HepG2 (cell line): ENCODE data around the gene BMERB1. TPM values are rescaled to one million over a fixed set of nuclear protein-coding genes. Genes with fewer than 3 reads are reported as not detected.

Source experiments
- ATAC-seq: fragments of 200-7000 bp; cut with Tn5 transposase; 3 replicates; pipeline ENCODE4 v1.9.1; 2020; ENCODE audit warnings: mild to moderate bottlenecking, moderate library complexity
- Bru-seq: library from RNA; stranded (reverse); fragments of 400-500 nt; gene quantifications from one replicate; lab custom pipeline; 2021; lab: Mats Ljungman, UMichigan
- BruChase-seq, 2 experiments: library from RNA; stranded (reverse); fragments of 400-500 nt; gene quantifications; one replicate each; lab custom pipeline; 2021; lab: Mats Ljungman, UMichigan
- BruUV-seq: library from RNA; stranded (reverse); fragments of 400-500 nt; replicated peaks from 2 replicates; lab custom pipeline; 2021; lab: Mats Ljungman, UMichigan
- CTCF ChIA-PET: fragments of 300-600 bp; formaldehyde crosslinking; extraction: SDS; loops from one replicate; lab custom pipeline; 2021; ENCODE audit warnings: low total read pairs, inconsistent platforms, low intra/inter-chr PET ratio; lab: Yijun Ruan, JAX
- POLR2A ChIA-PET: fragments of 350-600 bp; sonication (Branson Sonifier 250); formaldehyde crosslinking; loops from one replicate; lab custom pipeline; 2020; ENCODE audit warnings: antibody characterized with exemption, inconsistent platforms; lab: Yijun Ruan, JAX
- DNase-seq: peaks from one replicate; pipeline ENCODE4 v3.0.0-alpha.2; 2015; ENCODE audit warnings: low spot score
- FAIRE-seq: peaks from 3 replicates; lab custom pipeline; 2011; peaks lifted over from hg19 to GRCh38; lab: Jason Lieb, UNC
- H2AFZ ChIP-seq: one replicate; pipeline ENCODE4 v1.6.1; 2011; ENCODE audit warnings: low read length, inconsistent platforms
- H3K27ac ChIP-seq: fragments of 300-600 bp; 3 replicates; pipeline ENCODE4 v1.8.0; 2011; ENCODE audit warnings: mixed run types, mild to moderate bottlenecking, mixed read lengths, low read length, inconsistent platforms; ENCODE audit not compliant: insufficient read depth; ENCODE audit errors: extremely low read length
- H3K27me3 ChIP-seq, 2 experiments: fragments of 200-600 bp in 1 of 2; 2 replicates in 1 of 2; 3 replicates in 1 of 2; pipeline versions ENCODE4 v1.6.0 to v1.8.0; 2011; ENCODE audit warnings: low read length in 2 of 2, mild to moderate bottlenecking in 2 of 2, moderate library complexity in 2 of 2, inconsistent platforms in 1 of 2; ENCODE audit not compliant: insufficient read depth in 2 of 2, control insufficient read depth in 1 of 2
- H3K36me3 ChIP-seq, 2 experiments: fragments of 200-600 bp in 1 of 2; replicated peaks in 1 of 2; 2 replicates in 1 of 2; 3 replicates in 1 of 2; pipeline versions ENCODE4 v1.5.1 to v1.8.0; 2011; ENCODE audit warnings: low read length in 2 of 2, inconsistent platforms in 1 of 2; ENCODE audit not compliant: insufficient read depth in 2 of 2, control insufficient read depth in 1 of 2
- H3K4me1 ChIP-seq: 2 replicates; pipeline ENCODE4 v1.5.1; 2012; ENCODE audit warnings: low read length, inconsistent platforms; ENCODE audit not compliant: insufficient read depth
- H3K4me2 ChIP-seq: 2 replicates; pipeline ENCODE4 v1.6.0; 2011; ENCODE audit warnings: low read depth, low read length, inconsistent platforms
- H3K4me3 ChIP-seq, 3 experiments: fragments of 200-600 bp in 1 of 3; sonication (generic), shearing (Covaris generic) in 1 of 3; replicated peaks in 1 of 3; 2 replicates each; pipeline ENCODE4 v1.5.1; 2011 to 2016; ENCODE audit warnings: low read length in 3 of 3, inconsistent platforms in 2 of 3, low read depth in 2 of 3, mild to moderate bottlenecking in 2 of 3, control low read depth in 1 of 3, mixed read lengths in 1 of 3; ENCODE audit not compliant: insufficient read depth in 1 of 3
- H3K79me2 ChIP-seq: one replicate; pipeline ENCODE4 v1.6.1; 2011; ENCODE audit warnings: low read length, inconsistent platforms; ENCODE audit not compliant: insufficient read depth
- H3K9ac ChIP-seq: 2 replicates; pipeline ENCODE4 v1.6.0; 2011; ENCODE audit warnings: mild to moderate bottlenecking, low read depth, low read length, inconsistent platforms; ENCODE audit not compliant: insufficient read depth
- H3K9me3 ChIP-seq: 2 replicates; pipeline ENCODE4 v1.5.1; 2012; ENCODE audit warnings: mild to moderate bottlenecking, low read length
- H4K20me1 ChIP-seq: 2 replicates; pipeline ENCODE4 v1.6.0; 2011; ENCODE audit warnings: inconsistent platforms, mild to moderate bottlenecking, low read length, moderate library complexity; ENCODE audit not compliant: insufficient read depth
- EED ChIP-seq: sonication (generic); formaldehyde crosslinking; IDR thresholded peaks from 2 replicates; pipeline ENCODE4 v1.5.0; 2020; ENCODE audit warnings: mild to moderate bottlenecking, missing genetic modification reagents
- HNRNPLL ChIP-seq: fragments of 200-400 bp; formaldehyde crosslinking; IDR thresholded peaks from 2 replicates; pipeline ENCODE4 v1.6.1; 2017; ENCODE audit warnings: mild to moderate bottlenecking, low read depth, low read length; ENCODE audit not compliant: poor library complexity, severe bottlenecking
- HOXA3 ChIP-seq: sonication (generic); formaldehyde crosslinking; IDR thresholded peaks from 2 replicates; pipeline ENCODE4 v1.5.0; 2020; ENCODE audit warnings: missing genetic modification reagents
- PHF8 ChIP-seq: sonication (generic); formaldehyde crosslinking; IDR thresholded peaks from 2 replicates; pipeline ENCODE4 v1.5.0; 2020; ENCODE audit warnings: missing genetic modification reagents
- PITX1 ChIP-seq: sonication (generic); formaldehyde crosslinking; IDR thresholded peaks from 2 replicates; pipeline ENCODE4 v1.5.1; 2020; ENCODE audit warnings: mild to moderate bottlenecking, missing genetic modification reagents
- SNAI1 ChIP-seq: sonication (generic); formaldehyde crosslinking; IDR thresholded peaks from 2 replicates; pipeline ENCODE4 v1.5.0; 2020; ENCODE audit warnings: mild to moderate bottlenecking, missing genetic modification reagents, borderline replicate concordance
- ZNF224 ChIP-seq: sonication (generic); formaldehyde crosslinking; IDR thresholded peaks from 2 replicates; pipeline ENCODE4 v1.5.0; 2020; ENCODE audit warnings: mild to moderate bottlenecking, missing genetic modification reagents
- ZZZ3 ChIP-seq: sonication (generic); formaldehyde crosslinking; IDR thresholded peaks from 2 replicates; pipeline ENCODE4 v1.4.0; 2020; ENCODE audit warnings: missing genetic modification reagents, mild to moderate bottlenecking, borderline replicate concordance
- WGBS: methylation state at CpG from one replicate; pipeline ENCODE4 v1.1.6; 2017; ENCODE audit warnings: low lambda C conversion rate; 5-methylcytosine and 5-hydroxymethylcytosine counted together
- in situ Hi-C: cut with HindIII; loops from 2 replicates; pipeline ENCODE4 v1.10.0; 2017; ENCODE audit warnings: low pct_unique_long_range_greater_than_20kb; ENCODE audit not compliant: extremely low pct_ligation_motif_present
- intact Hi-C: fragments of 100-400 bp; cut with micrococcal nuclease; formaldehyde crosslinking; loops from one replicate; pipeline ENCODE4 v1.10.0; 2022; ENCODE audit not compliant: unreplicated experiment
- long read RNA-seq, 2 experiments: library from RNA in 1 of 2; library from polyadenylated mRNA in 1 of 2; stranded (forward) in 1 of 2; unstranded in 1 of 2; transcript quantifications; one replicate each; pipeline ENCODE4 v2.0.0, GENCODE V29; 2019 to 2022
- polyA minus RNA-seq, 3 experiments: library from RNA; depleted of rRNA, polyadenylated mRNA; stranded (reverse); fragments of >200 nt; gene quantifications; 2 replicates each; pipeline ENCODE4 v1.2.3, GENCODE V29; 2011; ENCODE audit warnings: low replicate concordance in 1 of 3
- polyA plus RNA-seq, 8 experiments: library from polyadenylated mRNA; depleted of rRNA in 3 of 8; stranded (reverse) in 7 of 8; unstranded in 1 of 8; fragments of >200 nt; fragmentation: Illumina TruSeq in 4 of 8; extraction: Trizol in 4 of 8; gene quantifications; 2 replicates each; pipeline versions ENCODE4 v1.2.1 to v1.2.3, GENCODE V29; 2011 to 2016; ENCODE audit warnings: low read depth in 4 of 8, missing spikeins in 1 of 8, mixed read lengths in 1 of 8; ENCODE audit not compliant: insufficient read depth in 1 of 8
- total RNA-seq, 5 experiments: library from RNA; depleted of rRNA; stranded (reverse); fragments of >200 nt; fragmentation: Illumina TruSeq; extraction: Trizol; gene quantifications; 2 replicates each; pipeline ENCODE4 v1.2.3, GENCODE V29; 2016; ENCODE audit warnings: low read depth in 1 of 5
- TF ChIP-seq, protein P1 (sequence below), 2 experiments: fragments of 450-650 bp in 1 of 2; sonication (generic) in 1 of 2; formaldehyde crosslinking in 1 of 2; IDR thresholded peaks; 2 replicates each; pipeline versions ENCODE4 v1.6.1 to v1.8.0; 2016 to 2022; ENCODE audit warnings: antibody characterized with exemption in 1 of 2, mild to moderate bottlenecking in 1 of 2, missing genetic modification reagents in 1 of 2

BMERB1 gene
- total RNA-seq (2016; rRNA removed; fragmentation: Illumina TruSeq; extraction: Trizol) (1.2 and 1.4 TPM in 2 replicates), polyA plus RNA-seq (2011; rRNA removed) (1.4 and 2.5 TPM in 2 replicates), polyA minus RNA-seq (2011; rRNA and poly(A)+ RNA removed; ENCODE audit: low replicate concordance) (2.4 and 7.1 TPM in 2 replicates), Bru-seq, nascent RNA (percentile 26 among the genes with signal in this experiment), BruChase-seq, experiment 1, labeled RNA remaining after a 6-hour chase (percentile 30 among the genes with signal in this experiment), BruChase-seq, experiment 2, labeled RNA remaining after a 2-hour chase (percentile 24 among the genes with signal in this experiment)
- 0.71 and 1.0 TPM in 2 replicates for total RNA-seq (2016; cell fraction: cytosol; rRNA removed; fragmentation: Illumina TruSeq; extraction: Trizol; ENCODE audit: low read depth)
- 0.69 and 0.79 TPM in 2 replicates for total RNA-seq (2016; cell fraction: insoluble cytoplasmic fraction; rRNA removed; fragmentation: Illumina TruSeq; extraction: Trizol)
- total RNA-seq (2016; cell fraction: membrane; rRNA removed; fragmentation: Illumina TruSeq; extraction: Trizol): 1.2 and 1.5 TPM in 2 replicates
- 1.3 and 1.4 TPM in 2 replicates for total RNA-seq (2016; cell fraction: nucleus; rRNA removed; fragmentation: Illumina TruSeq; extraction: Trizol)
- 0.99 and 1.8 TPM in 2 replicates for polyA plus RNA-seq (2011; cell fraction: cytosol; rRNA removed)
- polyA plus RNA-seq (2011; cell fraction: nucleus; rRNA removed): 0.90 and 1.3 TPM in 2 replicates
- polyA plus RNA-seq (2012): 1.0 and 2.9 TPM in 2 replicates
- 1.4 TPM in 2 replicates for polyA plus RNA-seq (2016; cell fraction: cytosol; fragmentation: Illumina TruSeq; extraction: Trizol; ENCODE audit: low read depth)
- polyA plus RNA-seq (2016; cell fraction: insoluble cytoplasmic fraction; fragmentation: Illumina TruSeq; extraction: Trizol; ENCODE audit: low read depth): 1.7 and 2.5 TPM in 2 replicates
- 0.86 and 2.2 TPM in 2 replicates for polyA plus RNA-seq (2016; cell fraction: membrane; fragmentation: Illumina TruSeq; extraction: Trizol; ENCODE audit: low read depth)
- 1.2 and 2.5 TPM in 2 replicates for polyA plus RNA-seq (2016; cell fraction: nucleus; fragmentation: Illumina TruSeq; extraction: Trizol; ENCODE audit: insufficient read depth, low read depth)
- 0.53 and 1.3 TPM in 2 replicates for polyA minus RNA-seq (2011; cell fraction: cytosol; rRNA and poly(A)+ RNA removed)
- 1.2 and 2.7 TPM in 2 replicates for polyA minus RNA-seq (2011; cell fraction: nucleus; rRNA and poly(A)+ RNA removed)
- long read RNA-seq, experiment 1, partial matches to known transcripts: 0 of 3 reads
- long read RNA-seq, experiment 1, other reads (novel, unspliced or antisense): 2 of 3 reads
- long read RNA-seq, experiment 2: 0 reads

DNA sequence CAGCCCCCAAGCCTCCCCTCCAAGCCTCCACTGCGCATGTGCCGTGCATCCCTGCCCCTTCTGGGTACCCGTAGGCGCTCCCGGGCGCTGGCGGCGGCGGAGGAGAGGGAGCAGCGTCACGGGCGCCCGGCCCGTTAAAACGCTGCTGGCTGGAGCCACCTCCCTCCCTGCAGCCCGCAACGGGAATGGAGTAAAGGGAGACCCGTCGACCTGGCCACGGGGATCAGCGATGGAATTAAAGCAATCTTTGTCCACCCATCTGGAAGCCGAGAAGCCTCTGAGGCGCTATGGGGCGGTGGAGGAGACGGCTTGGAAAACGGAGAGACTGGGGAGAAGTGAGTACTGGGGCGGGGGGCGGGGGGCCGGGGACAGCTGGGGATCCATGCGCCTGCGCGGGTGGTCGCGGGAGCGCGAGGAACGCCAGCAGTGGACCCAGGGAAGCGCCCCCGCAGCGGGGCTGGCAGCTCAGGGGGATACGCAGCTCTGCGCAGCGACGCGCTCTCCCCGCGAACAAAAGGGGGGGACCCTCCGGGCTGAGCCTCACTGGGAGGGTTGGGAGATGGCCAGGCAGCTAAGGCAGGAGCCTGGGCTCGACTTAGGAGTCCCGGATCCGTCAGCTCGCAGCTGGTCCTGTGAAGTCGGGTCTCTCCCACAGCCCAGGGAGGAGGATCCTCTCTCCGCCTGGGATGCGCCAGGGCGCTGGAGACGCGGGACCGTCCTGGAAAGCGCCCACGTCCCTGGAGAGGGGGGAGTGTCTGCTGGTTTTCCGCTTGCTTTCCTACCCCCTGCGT is at the start of gene BMERB1:
TSS of gene BMERB1 (plus strand) at position 164 of the 791 bp plus-strand sequence. CDS start at position 230, 66 bp downstream.
- Histone ChIP-seq H3K4me3 (peak within 1 kb of the TSS; percentile 20 to 72 (median 41)), H4K20me1 (no peaks in the 10 kb centered on the region), H3K9me3 (no peaks in the 10 kb centered on the region), H3K4me2 (peak within 1 kb of the TSS; percentile 71), H3K4me1 (peaks cover 24% of the 10 kb centered on the region), H3K27me3 (peaks cover 2 to 34% of the 10 kb centered on the region in 2 experiments; a peak in 4 of 5 replicates), H3K79me2 (no peaks in the 10 kb centered on the region), H2AFZ (no peak within 1 kb of the TSS), H3K27ac (no peak within 1 kb of the TSS), H3K9ac (no peak within 1 kb of the TSS), H3K36me3 (no peaks in the 10 kb centered on the region)
- DNase-seq (no peak), ATAC-seq (peak; percentile 82), FAIRE-seq (no peak)
- ChIA-PET POLR2A (no interaction called here), CTCF (no interaction called here)
- in situ Hi-C loops: no loop called here
- no TSS peak for BruUV-seq
- under 1% methylated on average over 63 of the region's 63 CpGs for WGBS
- intact Hi-C loops: no loop called here
- TF ChIP-seq, protein P1, sequence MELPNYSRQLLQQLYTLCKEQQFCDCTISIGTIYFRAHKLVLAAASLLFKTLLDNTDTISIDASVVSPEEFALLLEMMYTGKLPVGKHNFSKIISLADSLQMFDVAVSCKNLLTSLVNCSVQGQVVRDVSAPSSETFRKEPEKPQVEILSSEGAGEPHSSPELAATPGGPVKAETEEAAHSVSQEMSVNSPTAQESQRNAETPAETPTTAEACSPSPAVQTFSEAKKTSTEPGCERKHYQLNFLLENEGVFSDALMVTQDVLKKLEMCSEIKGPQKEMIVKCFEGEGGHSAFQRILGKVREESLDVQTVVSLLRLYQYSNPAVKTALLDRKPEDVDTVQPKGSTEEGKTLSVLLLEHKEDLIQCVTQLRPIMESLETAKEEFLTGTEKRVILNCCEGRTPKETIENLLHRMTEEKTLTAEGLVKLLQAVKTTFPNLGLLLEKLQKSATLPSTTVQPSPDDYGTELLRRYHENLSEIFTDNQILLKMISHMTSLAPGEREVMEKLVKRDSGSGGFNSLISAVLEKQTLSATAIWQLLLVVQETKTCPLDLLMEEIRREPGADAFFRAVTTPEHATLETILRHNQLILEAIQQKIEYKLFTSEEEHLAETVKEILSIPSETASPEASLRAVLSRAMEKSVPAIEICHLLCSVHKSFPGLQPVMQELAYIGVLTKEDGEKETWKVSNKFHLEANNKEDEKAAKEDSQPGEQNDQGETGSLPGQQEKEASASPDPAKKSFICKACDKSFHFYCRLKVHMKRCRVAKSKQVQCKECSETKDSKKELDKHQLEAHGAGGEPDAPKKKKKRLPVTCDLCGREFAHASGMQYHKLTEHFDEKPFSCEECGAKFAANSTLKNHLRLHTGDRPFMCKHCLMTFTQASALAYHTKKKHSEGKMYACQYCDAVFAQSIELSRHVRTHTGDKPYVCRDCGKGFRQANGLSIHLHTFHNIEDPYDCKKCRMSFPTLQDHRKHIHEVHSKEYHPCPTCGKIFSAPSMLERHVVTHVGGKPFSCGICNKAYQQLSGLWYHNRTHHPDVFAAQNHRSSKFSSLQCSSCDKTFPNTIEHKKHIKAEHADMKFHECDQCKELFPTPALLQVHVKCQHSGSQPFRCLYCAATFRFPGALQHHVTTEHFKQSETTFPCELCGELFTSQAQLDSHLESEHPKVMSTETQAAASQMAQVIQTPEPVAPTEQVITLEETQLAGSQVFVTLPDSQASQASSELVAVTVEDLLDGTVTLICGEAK (IDR thresholded peaks at IDR 0.05): no peak
- TF ChIP-seq, protein P1 (CRISPR knock-in tag; IDR thresholded peaks at IDR 0.05): 0 out of 2 replicates have a peak, but pooled peaks have one; percentile 15
- 0 out of 2 replicates have a peak, but pooled peaks have one; percentile 8 for TF ChIP-seq PITX1 (CRISPR knock-in tag)
- 0 out of 2 replicates have a peak, but pooled peaks have one; percentile 16 for TF ChIP-seq EED (CRISPR knock-in tag)
- TF ChIP-seq SNAI1: no peak
- TF ChIP-seq ZZZ3 (CRISPR knock-in tag): no peak
- TF ChIP-seq HNRNPLL: peak; percentile 69
- TF ChIP-seq HOXA3 (CRISPR knock-in tag): no peak
- TF ChIP-seq ZNF224: no peak
- TF ChIP-seq PHF8: no peak
